Endothelial cell of umbilical vein (primary cell): ENCODE measurements around the gene RBX1. TPM values are rescaled to one million over a fixed set of nuclear protein-coding genes. Genes with fewer than 3 reads are reported as not detected.
A peak's percentile ranks its signal among the peaks of the same experiment; 100 is the strongest.

Experiments
- BruUV-seq: library from RNA; stranded (reverse); fragments of 400-500 nt; replicated peaks from 2 replicates; lab custom pipeline; 2021; lab: Mats Ljungman, UMichigan
- CTCF ChIA-PET: fragments of 300-600, 350-600 bp; sonication (Branson Sonifier 250); formaldehyde crosslinking; loops from one replicate; lab custom pipeline; 2021; ENCODE audit warnings: antibody characterized with exemption, inconsistent platforms; lab: Charles Lee
- POLR2A ChIA-PET: fragments of 300-600, 350-600 bp; sonication (Branson Sonifier 250); formaldehyde crosslinking; loops from one replicate; lab custom pipeline; 2021; ENCODE audit warnings: antibody characterized with exemption, inconsistent platforms; lab: Charles Lee
- DNase-seq: peaks from one replicate; pipeline ENCODE4 v3.0.0-alpha.2; 2011; ENCODE audit warnings: low read depth, low spot score
- FAIRE-seq: peaks from 2 replicates; lab custom pipeline; 2011; peaks lifted over from hg19 to GRCh38; lab: Jason Lieb, UNC
- H2AFZ ChIP-seq: 2 replicates; pipeline ENCODE4 v1.6.0; 2012; ENCODE audit warnings: low read depth, low read length, control low read depth, inconsistent platforms
- H3K27ac ChIP-seq: 2 replicates; pipeline ENCODE4 v1.5.1; 2011; ENCODE audit warnings: low read depth, mild to moderate bottlenecking, control low read depth, low read length, moderate library complexity; ENCODE audit not compliant: insufficient read depth
- H3K27me3 ChIP-seq, 2 experiments: 2 replicates each; pipeline versions ENCODE4 v1.6.0 to v1.6.1; 2011; ENCODE audit warnings: low read length in 2 of 2, mixed read lengths in 1 of 2; ENCODE audit not compliant: control insufficient read depth in 2 of 2, insufficient read depth in 2 of 2
- H3K36me3 ChIP-seq, 2 experiments: 2 replicates in 1 of 2; 3 replicates in 1 of 2; pipeline ENCODE4 v1.5.1; 2011; ENCODE audit warnings: low read length in 2 of 2, mild to moderate bottlenecking in 1 of 2, moderate library complexity in 1 of 2; ENCODE audit not compliant: control insufficient read depth in 2 of 2, insufficient read depth in 2 of 2; ENCODE audit errors: extremely low read depth in 1 of 2
- H3K4me1 ChIP-seq: 3 replicates; pipeline ENCODE4 v1.5.1; 2011; ENCODE audit warnings: mild to moderate bottlenecking, low read length; ENCODE audit not compliant: control insufficient read depth, insufficient read depth; ENCODE audit errors: extremely low read depth
- H3K4me2 ChIP-seq: 2 replicates; pipeline ENCODE4 v1.6.1; 2011; ENCODE audit warnings: low read length, control low read depth, mixed read lengths; ENCODE audit not compliant: insufficient read depth
- H3K4me3 ChIP-seq, 3 experiments: fragments of 200-600 bp in 1 of 3; sonication (generic), shearing (Covaris generic) in 1 of 3; replicated peaks in 1 of 3; 2 replicates each; pipeline ENCODE4 v1.5.1; 2011 to 2016; ENCODE audit warnings: control low read depth in 3 of 3, low read length in 3 of 3, mild to moderate bottlenecking in 2 of 3, inconsistent platforms in 1 of 3, low read depth in 1 of 3, moderate library complexity in 1 of 3; ENCODE audit not compliant: insufficient read depth in 1 of 3
- H3K79me2 ChIP-seq: 2 replicates; pipeline ENCODE4 v1.6.0; 2012; ENCODE audit warnings: low read length, inconsistent platforms; ENCODE audit not compliant: control insufficient read depth, insufficient read depth
- H3K9ac ChIP-seq: replicated peaks from 2 replicates; pipeline ENCODE3; 2011; ENCODE audit warnings: low read length, control low read depth; ENCODE audit not compliant: insufficient read depth; ENCODE audit errors: extremely low read depth
- H3K9me1 ChIP-seq: replicated peaks from 3 replicates; pipeline ENCODE4 v1.6.0; 2011; ENCODE audit warnings: mild to moderate bottlenecking, low read length; ENCODE audit not compliant: control insufficient read depth, insufficient read depth; ENCODE audit errors: extremely low read depth
- H3K9me3 ChIP-seq: replicated peaks from 2 replicates; pipeline ENCODE4 v1.5.1; 2012; ENCODE audit warnings: low read length, inconsistent platforms; ENCODE audit not compliant: control insufficient read depth, insufficient read depth
- H4K20me1 ChIP-seq: replicated peaks from 2 replicates; pipeline ENCODE3; 2011; ENCODE audit warnings: mild to moderate bottlenecking, low read length; ENCODE audit not compliant: control insufficient read depth, insufficient read depth; ENCODE audit errors: extremely low read depth
- GATA2 ChIP-seq: IDR thresholded peaks from 2 replicates; pipeline ENCODE4 v1.7.0; 2011; ENCODE audit warnings: low read depth, mild to moderate bottlenecking, moderate library complexity, mixed read lengths, low read length; ENCODE audit not compliant: insufficient read length, insufficient read depth
- MYC ChIP-seq: IDR thresholded peaks from one replicate; pipeline ENCODE4 v1.6.1; 2011; ENCODE audit warnings: mild to moderate bottlenecking, low read depth, low read length
- POLR2AphosphoS5 ChIP-seq: IDR thresholded peaks from 2 replicates; pipeline ENCODE4 v1.6.1; 2012; ENCODE audit warnings: low read depth, mild to moderate bottlenecking, control low read depth, low read length, moderate library complexity; ENCODE audit not compliant: insufficient read depth
- dilution Hi-C: fragments of 300-500 bp; cut with MboI; formaldehyde crosslinking; loops from one replicate; pipeline ENCODE4 v1.15.0; 2019; ENCODE audit warnings: low sequenced_read_pairs; ENCODE audit not compliant: extremely low pct_ligation_motif_present
- intact Hi-C: fragments of 100-400 bp; cut with micrococcal nuclease; formaldehyde crosslinking; loops from one replicate; pipeline ENCODE4 v1.10.0; 2022
- polyA plus RNA-seq, 4 experiments: library from polyadenylated mRNA; depleted of rRNA in 3 of 4; stranded (reverse) in 3 of 4; unstranded in 1 of 4; fragments of >200 nt; gene quantifications; 2 replicates each; pipeline versions ENCODE4 v1.2.1 to v1.2.3, GENCODE V29; 2011 to 2012; ENCODE audit warnings: missing spikeins in 1 of 4
- small RNA-seq: library from RNA; depleted of rRNA; stranded (forward); fragments of <200 nt; gene quantifications from one replicate; pipeline ENCODE3, GENCODE V24; 2012; ENCODE audit warnings: low replicate concordance, low read depth; ENCODE audit not compliant: insufficient read depth, insufficient read length
- total RNA-seq: library from RNA; stranded (reverse); gene quantifications from 2 replicates; pipeline ENCODE4 v1.2.3, GENCODE V29; 2021
- TF ChIP-seq, protein P1 (sequence below): IDR thresholded peaks from 2 replicates; pipeline ENCODE4 v1.6.1; 2011; ENCODE audit not compliant: insufficient read depth, insufficient read length

RBX1 gene
- total and polyA plus RNA-seq, 2 donors (not counting 3 experiments of a cell fraction or from before 2014, with no cell fraction given): 74.7 to 102 TPM

- Histone ChIP-seq H3K4me2 (peak overlapping the region; percentile 26), H3K36me3 (no peaks in the 10 kb centered on the region), H3K4me3 (peak overlapping the region; percentile 35 to 64 (median 59)), H3K79me2 (no peaks in the 10 kb centered on the region), H3K27ac (peak overlapping the region; percentile 32), H3K4me1 (peaks cover 11% of the 10 kb centered on the region), H2AFZ (peak overlapping the region; percentile 57), H3K9ac (peak overlapping the region; percentile 82), H4K20me1 (no peaks in the 10 kb centered on the region), H3K9me3 (no peaks in the 10 kb centered on the region), H3K9me1 (no peaks in the 10 kb centered on the region), H3K27me3 (no peaks in the 10 kb centered on the region)
- DNase-seq (peak; percentile 67), FAIRE-seq (peak; percentile 58)
- dilution Hi-C loops: no loop called here
- no TSS peak for BruUV-seq
- intact Hi-C loops: loop anchor here (5.0 kb wide), 1 partner anchor 70 kb away; the partner anchor contains the start of gene EP300
- POLR2A ChIA-PET: interaction anchor here (0.6 to 1.1 kb wide), 2 partner anchors 12 to 18 kb away, joined by 3 to 4 read pairs; no protein-coding TSS in a partner anchor
- TF ChIP-seq MYC: peak; percentile 77
- peak; percentile 11 for TF ChIP-seq POLR2AphosphoS5
- no peak for TF ChIP-seq GATA2
- TF ChIP-seq, protein P1, sequence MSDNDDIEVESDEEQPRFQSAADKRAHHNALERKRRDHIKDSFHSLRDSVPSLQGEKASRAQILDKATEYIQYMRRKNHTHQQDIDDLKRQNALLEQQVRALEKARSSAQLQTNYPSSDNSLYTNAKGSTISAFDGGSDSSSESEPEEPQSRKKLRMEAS: peak; percentile 95
- CTCF ChIA-PET: interaction anchor here (1.9 to 2.7 kb wide), 3 partner anchors 10 to 100 kb away, joined by 7 to 9 read pairs (median 7); no protein-coding TSS in a partner anchor
Measured at GRCh38 chr22:41022470-41023298, 71.5 kb downstream of the RBX1 start.

Small RNA genes within 50 kb of the gene (small RNA-seq; reads per million reads assigned to genes)
- gene RF00017 (not detected), gene RNU6-379P (not detected)

Other genes starting within 250 kb of the RBX1 start
- gene SLC25A17, start 132.0 kb upstream of the RBX1 start, total RNA-seq: 24.9 and 25.8 TPM in 2 replicates
- gene SLC25A17, start 132.0 kb upstream of the RBX1 start, polyA plus RNA-seq: 11.9 and 12.2 TPM in 2 replicates
- gene ST13, start 94.7 kb upstream of the RBX1 start, total RNA-seq: 249 and 250 TPM in 2 replicates
- gene ST13, start 94.7 kb upstream of the RBX1 start, polyA plus RNA-seq: 35.7 and 41.2 TPM in 2 replicates
- gene XPNPEP3, start 94.2 kb upstream of the RBX1 start, total RNA-seq: 21.2 TPM in 2 replicates
- gene XPNPEP3, start 94.2 kb upstream of the RBX1 start, polyA plus RNA-seq: 12.3 and 14.6 TPM in 2 replicates
- gene DNAJB7, start 89.3 kb upstream of the RBX1 start, total RNA-seq: not detected in 2 replicates
- not detected in 2 replicates for gene DNAJB7, start 89.3 kb upstream of the RBX1 start, polyA plus RNA-seq
- gene EP300, start 141.2 kb downstream of the RBX1 start, total RNA-seq: 63.0 and 66.7 TPM in 2 replicates
- 18.7 and 24.4 TPM in 2 replicates for gene EP300, start 141.2 kb downstream of the RBX1 start, polyA plus RNA-seq